Uterus (tissue), 2 donors: ENCODE measurements around the gene BAD.

Source experiments
- CTCF ChIP-seq, 4 experiments: fragments of 200-600 bp in 2 of 4; fragments of 450-650 bp in 2 of 4; sonication (generic) in 2 of 4; IDR thresholded peaks; one replicate each; pipeline ENCODE4 v1.5.1; 2016 to 2019; ENCODE audit warnings: antibody characterized with exemption in 4 of 4, mild to moderate bottlenecking in 2 of 4, moderate library complexity in 1 of 4
- POLR2A ChIP-seq, 2 donors: fragments of 450-650 bp; IDR thresholded peaks; one replicate each; pipeline ENCODE4 v1.6.1; 2016; ENCODE audit warnings: antibody characterized with exemption in 2 of 2, mild to moderate bottlenecking in 1 of 2, moderate library complexity in 1 of 2

- TF ChIP-seq POLR2A (IDR thresholded peaks at IDR 0.05) (no peak), CTCF (IDR thresholded peaks at IDR 0.05) (no peak)
These were observed 4.6 kb upstream of the BAD start for GRCh38 chr11:64289002-64289564.
